ENCODE data around the gene EPN2. TPM values are rescaled to one million over a fixed set of nuclear protein-coding genes. Genes with fewer than 3 reads are reported as not detected.

Gene EPN2
- total and polyA plus RNA-seq, 2 experiments from 2014 or later = 34.0 to 149 TPM

- Mint-ChIP-seq H3K27ac (peak overlapping the region; percentile 89), H3K9me3 (no peaks in the 10 kb centered on the region; the same call in 2 of the 3 replicates), H3K4me1 (peaks cover 36% of the 10 kb centered on the region), H3K27me3 (ENCODE audit: insufficient read depth, low read depth, poor library complexity) (peaks cover 8% of the 10 kb centered on the region), H3K36me3 (ENCODE audit: low read depth) (peaks cover 58% of the 10 kb centered on the region), H3K4me3 (no peak overlapping the region)
- Histone ChIP-seq H3K36me3 (ENCODE audit: insufficient read depth) (peaks cover 4% of the 10 kb centered on the region), H3K4me3 (no peak overlapping the region), H3K79me2 (replicated peaks; ENCODE audit: insufficient read depth) (peaks cover 15% of the 10 kb centered on the region), H3K4me1 (ENCODE audit: insufficient read depth) (peaks cover 16% of the 10 kb centered on the region), H4K20me1 (replicated peaks; ENCODE audit: insufficient read depth) (peaks cover 7% of the 10 kb centered on the region; the same call in 1 of the 2 replicates), H3K27me3 (ENCODE audit: insufficient read depth) (no peaks in the 10 kb centered on the region), H3K9me2 (ENCODE audit: insufficient read depth) (no peaks in the 10 kb centered on the region), H3K4me2 (no peak overlapping the region), H2AFZ (no peak overlapping the region), H3K27ac (ENCODE audit: low read depth) (no peak overlapping the region), H3F3A (replicated peaks; ENCODE audit: low read depth) (peaks cover 16% of the 10 kb centered on the region)
- DNase-seq (ENCODE audit: low spot score) (peak; percentile 29), ATAC-seq (peak; percentile 6)
- TF ChIP-seq JUNB (IDR thresholded peaks at IDR 0.05; ENCODE audit: unreplicated experiment) = no peak
- TF ChIP-seq, protein P1, sequence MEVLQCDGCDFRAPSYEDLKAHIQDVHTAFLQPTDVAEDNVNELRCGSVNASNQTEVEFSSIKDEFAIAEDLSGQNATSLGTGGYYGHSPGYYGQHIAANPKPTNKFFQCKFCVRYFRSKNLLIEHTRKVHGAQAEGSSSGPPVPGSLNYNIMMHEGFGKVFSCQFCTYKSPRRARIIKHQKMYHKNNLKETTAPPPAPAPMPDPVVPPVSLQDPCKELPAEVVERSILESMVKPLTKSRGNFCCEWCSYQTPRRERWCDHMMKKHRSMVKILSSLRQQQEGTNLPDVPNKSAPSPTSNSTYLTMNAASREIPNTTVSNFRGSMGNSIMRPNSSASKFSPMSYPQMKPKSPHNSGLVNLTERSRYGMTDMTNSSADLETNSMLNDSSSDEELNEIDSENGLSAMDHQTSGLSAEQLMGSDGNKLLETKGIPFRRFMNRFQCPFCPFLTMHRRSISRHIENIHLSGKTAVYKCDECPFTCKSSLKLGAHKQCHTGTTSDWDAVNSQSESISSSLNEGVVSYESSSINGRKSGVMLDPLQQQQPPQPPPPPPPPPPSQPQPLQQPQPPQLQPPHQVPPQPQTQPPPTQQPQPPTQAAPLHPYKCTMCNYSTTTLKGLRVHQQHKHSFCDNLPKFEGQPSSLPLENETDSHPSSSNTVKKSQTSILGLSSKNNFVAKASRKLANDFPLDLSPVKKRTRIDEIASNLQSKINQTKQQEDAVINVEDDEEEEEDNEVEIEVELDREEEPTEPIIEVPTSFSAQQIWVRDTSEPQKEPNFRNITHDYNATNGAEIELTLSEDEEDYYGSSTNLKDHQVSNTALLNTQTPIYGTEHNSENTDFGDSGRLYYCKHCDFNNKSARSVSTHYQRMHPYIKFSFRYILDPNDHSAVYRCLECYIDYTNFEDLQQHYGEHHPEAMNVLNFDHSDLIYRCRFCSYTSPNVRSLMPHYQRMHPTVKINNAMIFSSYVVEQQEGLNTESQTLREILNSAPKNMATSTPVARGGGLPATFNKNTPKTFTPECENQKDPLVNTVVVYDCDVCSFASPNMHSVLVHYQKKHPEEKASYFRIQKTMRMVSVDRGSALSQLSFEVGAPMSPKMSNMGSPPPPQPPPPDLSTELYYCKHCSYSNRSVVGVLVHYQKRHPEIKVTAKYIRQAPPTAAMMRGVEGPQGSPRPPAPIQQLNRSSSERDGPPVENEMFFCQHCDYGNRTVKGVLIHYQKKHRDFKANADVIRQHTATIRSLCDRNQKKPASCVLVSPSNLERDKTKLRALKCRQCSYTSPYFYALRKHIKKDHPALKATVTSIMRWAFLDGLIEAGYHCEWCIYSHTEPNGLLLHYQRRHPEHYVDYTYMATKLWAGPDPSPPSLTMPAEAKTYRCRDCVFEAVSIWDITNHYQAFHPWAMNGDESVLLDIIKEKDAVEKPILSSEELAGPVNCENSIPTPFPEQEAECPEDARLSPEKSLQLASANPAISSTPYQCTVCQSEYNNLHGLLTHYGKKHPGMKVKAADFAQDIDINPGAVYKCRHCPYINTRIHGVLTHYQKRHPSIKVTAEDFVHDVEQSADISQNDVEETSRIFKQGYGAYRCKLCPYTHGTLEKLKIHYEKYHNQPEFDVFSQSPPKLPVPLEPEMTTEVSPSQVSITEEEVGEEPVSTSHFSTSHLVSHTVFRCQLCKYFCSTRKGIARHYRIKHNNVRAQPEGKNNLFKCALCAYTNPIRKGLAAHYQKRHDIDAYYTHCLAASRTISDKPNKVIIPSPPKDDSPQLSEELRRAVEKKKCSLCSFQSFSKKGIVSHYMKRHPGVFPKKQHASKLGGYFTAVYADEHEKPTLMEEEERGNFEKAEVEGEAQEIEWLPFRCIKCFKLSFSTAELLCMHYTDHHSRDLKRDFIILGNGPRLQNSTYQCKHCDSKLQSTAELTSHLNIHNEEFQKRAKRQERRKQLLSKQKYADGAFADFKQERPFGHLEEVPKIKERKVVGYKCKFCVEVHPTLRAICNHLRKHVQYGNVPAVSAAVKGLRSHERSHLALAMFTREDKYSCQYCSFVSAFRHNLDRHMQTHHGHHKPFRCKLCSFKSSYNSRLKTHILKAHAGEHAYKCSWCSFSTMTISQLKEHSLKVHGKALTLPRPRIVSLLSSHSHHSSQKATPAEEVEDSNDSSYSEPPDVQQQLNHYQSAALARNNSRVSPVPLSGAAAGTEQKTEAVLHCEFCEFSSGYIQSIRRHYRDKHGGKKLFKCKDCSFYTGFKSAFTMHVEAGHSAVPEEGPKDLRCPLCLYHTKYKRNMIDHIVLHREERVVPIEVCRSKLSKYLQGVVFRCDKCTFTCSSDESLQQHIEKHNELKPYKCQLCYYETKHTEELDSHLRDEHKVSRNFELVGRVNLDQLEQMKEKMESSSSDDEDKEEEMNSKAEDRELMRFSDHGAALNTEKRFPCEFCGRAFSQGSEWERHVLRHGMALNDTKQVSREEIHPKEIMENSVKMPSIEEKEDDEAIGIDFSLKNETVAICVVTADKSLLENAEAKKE (CRISPR knock-in tag; IDR thresholded peaks at IDR 0.05) = no peak
- TF ChIP-seq CREB1 (CRISPR knock-in tag; IDR thresholded peaks at IDR 0.05; ENCODE audit: low read depth) = no peak
- no peak for TF ChIP-seq ETS1 (IDR thresholded peaks at IDR 0.05)
- no peak for TF ChIP-seq STAT1 (IDR thresholded peaks at IDR 0.05; ENCODE audit: unreplicated experiment)
- no peak for TF ChIP-seq REST (IDR thresholded peaks at IDR 0.05; ENCODE audit: unreplicated experiment)
- TF ChIP-seq EZH2phosphoT487 (IDR thresholded peaks at IDR 0.05; ENCODE audit: unreplicated experiment) = no peak
- TF ChIP-seq ZNF114 (CRISPR knock-in tag; IDR thresholded peaks at IDR 0.05) = no peak
- no peak for TF ChIP-seq POLR2AphosphoS5 (IDR thresholded peaks at IDR 0.05; ENCODE audit: low read depth)
- no peak for TF ChIP-seq NANOG (IDR thresholded peaks at IDR 0.05; ENCODE audit: borderline replicate concordance)
- no peak for TF ChIP-seq EZH2 (IDR thresholded peaks at IDR 0.05; ENCODE audit: low read depth, unreplicated experiment)
- no peak for TF ChIP-seq ZNF331 (CRISPR knock-in tag; IDR thresholded peaks at IDR 0.05; ENCODE audit: low read depth)
- TF ChIP-seq, protein P2, sequence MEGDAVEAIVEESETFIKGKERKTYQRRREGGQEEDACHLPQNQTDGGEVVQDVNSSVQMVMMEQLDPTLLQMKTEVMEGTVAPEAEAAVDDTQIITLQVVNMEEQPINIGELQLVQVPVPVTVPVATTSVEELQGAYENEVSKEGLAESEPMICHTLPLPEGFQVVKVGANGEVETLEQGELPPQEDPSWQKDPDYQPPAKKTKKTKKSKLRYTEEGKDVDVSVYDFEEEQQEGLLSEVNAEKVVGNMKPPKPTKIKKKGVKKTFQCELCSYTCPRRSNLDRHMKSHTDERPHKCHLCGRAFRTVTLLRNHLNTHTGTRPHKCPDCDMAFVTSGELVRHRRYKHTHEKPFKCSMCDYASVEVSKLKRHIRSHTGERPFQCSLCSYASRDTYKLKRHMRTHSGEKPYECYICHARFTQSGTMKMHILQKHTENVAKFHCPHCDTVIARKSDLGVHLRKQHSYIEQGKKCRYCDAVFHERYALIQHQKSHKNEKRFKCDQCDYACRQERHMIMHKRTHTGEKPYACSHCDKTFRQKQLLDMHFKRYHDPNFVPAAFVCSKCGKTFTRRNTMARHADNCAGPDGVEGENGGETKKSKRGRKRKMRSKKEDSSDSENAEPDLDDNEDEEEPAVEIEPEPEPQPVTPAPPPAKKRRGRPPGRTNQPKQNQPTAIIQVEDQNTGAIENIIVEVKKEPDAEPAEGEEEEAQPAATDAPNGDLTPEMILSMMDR (conservative IDR thresholded peaks at IDR 0.05; ENCODE audit: low read depth in 2 of 2) = no peak
These were observed 147.7 kb downstream of the EPN2 start for GRCh38 chr17:19384723-19385391.
